ENCODE data around the gene SOX6. TPM values are rescaled to one million over a fixed set of nuclear protein-coding genes. Genes with fewer than 3 reads are reported as not detected.
"Not testable (repeated sequence)": the region's sequence is repeated elsewhere in the genome, so short reads cannot be mapped to it uniquely, and the experiment has no call there.

The SOX6 gene
- total RNA-seq, 1 experiment from 2014 or later = not detected

GRCh38 chr11:16375664-16376063 is 19.3 kb upstream of the SOX6 start:
- not testable (repeated sequence) for H3K9me3 ChIP-seq, DNase-seq, H3K36me3 ChIP-seq, H3K27me3 ChIP-seq, H3K4me3 ChIP-seq

DNA sequence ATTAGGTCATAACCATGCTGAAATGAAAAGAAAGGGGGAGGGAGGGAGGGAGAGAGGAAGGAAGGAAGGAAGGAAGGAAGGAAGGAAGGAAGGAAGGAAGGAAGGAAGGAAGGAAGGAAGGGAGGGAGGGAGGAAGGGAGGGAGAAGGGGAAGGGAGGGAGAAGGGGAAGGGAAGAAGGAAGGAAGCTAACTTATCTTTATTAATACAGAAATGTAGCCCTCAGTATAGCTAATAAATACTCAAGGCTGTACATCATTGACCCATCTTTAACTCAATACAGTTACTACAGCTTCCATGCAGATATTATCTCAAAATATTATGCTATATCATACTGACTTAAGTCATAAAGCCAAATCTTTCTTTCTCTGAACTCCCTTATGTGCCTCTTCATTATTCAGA is 17.4 kb upstream of the SOX6 start:
- no peak overlapping the region for H3K4me3 ChIP-seq
- DNase-seq = no peak
- no peaks in the 10 kb centered on the region for H3K27me3 ChIP-seq
- no peaks in the 10 kb centered on the region for H3K9me3 ChIP-seq
- H3K36me3 ChIP-seq = no peaks in the 10 kb centered on the region

DNA sequence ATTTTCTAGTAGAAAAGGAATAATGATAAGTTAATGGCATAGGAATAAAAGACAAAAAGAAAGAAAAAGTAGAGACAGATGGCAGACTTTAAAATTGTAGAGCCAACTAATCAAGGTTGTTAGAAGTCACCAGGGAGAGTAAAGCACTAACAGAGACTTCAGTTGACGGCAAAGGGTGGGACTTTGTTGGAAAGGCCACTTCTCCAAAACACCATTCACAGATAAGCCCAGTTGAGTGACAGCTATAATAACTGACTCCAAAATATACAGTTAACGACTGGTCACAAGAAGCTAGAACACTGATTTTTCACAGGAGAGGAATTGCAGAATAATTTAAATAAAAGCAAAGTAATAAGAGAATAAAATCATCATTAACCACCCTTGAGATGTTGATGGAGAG is 16.0 kb upstream of the SOX6 start:
- Histone ChIP-seq H3K27me3 (no peaks in the 10 kb centered on the region), H3K4me3 (no peak overlapping the region), H3K36me3 (no peaks in the 10 kb centered on the region), H3K9me3 (no peaks in the 10 kb centered on the region)
- no peak for DNase-seq

GRCh38 chr11:16367252-16367651 is 10.9 kb upstream of the SOX6 start:
- Histone ChIP-seq H3K36me3 (no peaks in the 10 kb centered on the region), H3K4me3 (no peak overlapping the region), H3K27me3 (no peaks in the 10 kb centered on the region), H3K9me3 (no peaks in the 10 kb centered on the region)
- DNase-seq = no peak

DNA sequence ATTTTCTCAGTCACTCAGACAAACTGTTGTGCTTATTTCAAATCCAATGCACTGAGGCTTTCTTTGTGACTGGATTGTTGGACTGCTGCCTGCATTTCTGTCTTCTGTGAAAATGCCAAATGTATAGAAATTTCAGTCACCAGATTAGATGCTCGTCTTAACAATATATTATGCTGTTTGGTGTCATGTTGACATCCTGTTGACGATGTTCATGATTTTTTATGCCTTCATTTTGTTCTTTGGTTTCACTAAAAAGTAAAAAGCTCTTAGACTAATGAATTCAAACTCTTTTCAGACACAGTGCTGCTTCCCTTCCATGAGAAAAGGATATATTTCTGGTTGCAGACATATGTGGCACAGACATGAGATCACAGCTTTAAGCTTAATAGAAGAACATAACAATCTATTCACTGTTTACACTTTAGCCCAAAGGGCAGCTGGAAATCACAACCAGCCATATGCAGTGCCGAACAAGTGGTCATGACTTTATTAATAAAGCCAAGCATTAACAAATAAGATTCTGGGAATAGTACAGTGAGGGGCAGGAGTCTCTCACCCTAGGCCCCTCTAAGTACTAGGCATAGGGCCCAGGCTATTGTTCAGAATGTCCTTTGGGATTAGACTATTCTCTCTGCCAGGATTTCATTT is 9.4 kb upstream of the SOX6 start:
- no peak for DNase-seq
- Histone ChIP-seq H3K36me3 (no peaks in the 10 kb centered on the region), H3K4me3 (no peak overlapping the region), H3K27me3 (no peaks in the 10 kb centered on the region), H3K9me3 (no peaks in the 10 kb centered on the region)

GRCh38 chr11:16364254-16364653 is 7.9 kb upstream of the SOX6 start:
- H3K27me3 ChIP-seq = no peaks in the 10 kb centered on the region
- no peaks in the 10 kb centered on the region for H3K9me3 ChIP-seq
- no peak overlapping the region for H3K4me3 ChIP-seq
- no peaks in the 10 kb centered on the region for H3K36me3 ChIP-seq
- no peak for DNase-seq

- H3K27me3 ChIP-seq = no peaks in the 10 kb centered on the region
- H3K4me3 ChIP-seq = no peak overlapping the region
- no peak for DNase-seq
- no peaks in the 10 kb centered on the region for H3K36me3 ChIP-seq
- H3K9me3 ChIP-seq = no peaks in the 10 kb centered on the region
Observed at GRCh38 chr11:16363706-16364105, 7.4 kb upstream of the SOX6 start.

- DNase-seq = no peak
- Histone ChIP-seq H3K4me3 (no peak overlapping the region), H3K36me3 (no peaks in the 10 kb centered on the region), H3K9me3 (no peaks in the 10 kb centered on the region), H3K27me3 (no peaks in the 10 kb centered on the region)
Observed at GRCh38 chr11:16361108-16361865, 4.9 kb upstream of the SOX6 start.

DNA sequence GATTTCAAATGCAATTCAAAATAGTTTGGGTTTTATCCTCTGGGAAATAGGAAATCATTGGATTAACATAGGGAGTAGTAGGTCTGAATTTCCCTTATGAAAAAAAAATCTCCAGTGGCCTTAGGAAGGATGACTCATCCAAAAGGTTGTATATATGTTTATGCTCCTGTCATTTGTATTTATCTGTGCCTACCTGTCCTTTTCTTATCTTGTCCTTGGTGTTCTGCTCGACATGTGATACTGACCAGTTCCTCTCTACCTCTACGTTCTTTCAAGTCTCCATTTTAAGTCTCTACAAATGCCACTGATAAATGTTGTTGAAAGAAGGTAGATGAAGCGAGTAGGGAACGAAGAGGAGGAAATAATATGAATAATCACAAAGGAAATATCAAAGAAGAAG is 3.0 kb upstream of the SOX6 start:
- Histone ChIP-seq H3K36me3 (no peaks in the 10 kb centered on the region), H3K9me3 (no peaks in the 10 kb centered on the region), H3K4me3 (no peak overlapping the region), H3K27me3 (no peaks in the 10 kb centered on the region)
- DNase-seq = no peak

- DNase-seq = no peak
Observed at GRCh38 chr11:16358726-16359125, 2.4 kb upstream of the SOX6 start.

GRCh38 chr11:16357775-16358174 is 1.4 kb upstream of the SOX6 start:
- H3K4me3 ChIP-seq = no peak overlapping the region
- no peaks in the 10 kb centered on the region for H3K9me3 ChIP-seq
- H3K36me3 ChIP-seq = no peaks in the 10 kb centered on the region
- H3K27me3 ChIP-seq = no peaks in the 10 kb centered on the region
- no peak for DNase-seq

More at GRCh38 chr11:16358726-16359125, 2.4 kb upstream of the SOX6 start:
- H3K9me3 ChIP-seq = no peaks in the 10 kb centered on the region
- no peaks in the 10 kb centered on the region for H3K36me3 ChIP-seq
- no peak overlapping the region for H3K4me3 ChIP-seq
- H3K27me3 ChIP-seq = no peaks in the 10 kb centered on the region

GRCh38 chr11:16356761-16357393 is 531 bp upstream of the SOX6 start:
- DNase-seq = peak; percentile 68
- no peaks in the 10 kb centered on the region for H3K27me3 ChIP-seq
- 0 out of 2 replicates have a peak overlapping the region, but pooled peaks have one; percentile 6 for H3K4me3 ChIP-seq
- no peaks in the 10 kb centered on the region for H3K36me3 ChIP-seq
- no peaks in the 10 kb centered on the region for H3K9me3 ChIP-seq

- Histone ChIP-seq H3K9me3 (no peaks in the 10 kb centered on the region), H3K36me3 (no peaks in the 10 kb centered on the region), H3K27me3 (no peaks in the 10 kb centered on the region), H3K4me3 (no peak overlapping the region)
- DNase-seq = no peak
Observed at GRCh38 chr11:16352707-16353106, 3.6 kb downstream of the SOX6 start.

DNA sequence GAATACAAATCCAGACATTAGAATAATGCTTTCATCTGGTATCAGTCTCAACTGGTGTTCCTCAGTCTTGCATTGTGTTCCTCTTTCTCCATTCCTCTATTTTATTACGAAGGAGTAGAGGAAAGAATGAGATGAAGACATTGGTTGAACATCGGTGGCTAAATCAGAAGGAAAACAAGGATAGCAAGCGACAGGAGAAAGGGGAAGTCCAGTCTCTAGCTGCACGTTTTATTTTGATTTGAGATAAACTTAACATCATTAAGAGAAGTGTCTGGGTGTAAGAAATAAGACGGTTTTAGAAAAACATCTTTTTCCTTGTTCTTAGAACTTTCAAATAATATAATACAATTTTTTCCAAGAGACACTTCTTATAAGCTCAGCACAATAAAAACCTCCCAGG is 6.2 kb downstream of the SOX6 start:
- Histone ChIP-seq H3K4me3 (no peak overlapping the region), H3K9me3 (no peaks in the 10 kb centered on the region), H3K27me3 (no peaks in the 10 kb centered on the region), H3K36me3 (no peaks in the 10 kb centered on the region)
- no peak for DNase-seq

- H3K4me3 ChIP-seq = no peak overlapping the region
- H3K36me3 ChIP-seq = no peaks in the 10 kb centered on the region
- no peaks in the 10 kb centered on the region for H3K9me3 ChIP-seq
- H3K27me3 ChIP-seq = no peaks in the 10 kb centered on the region
- DNase-seq = no peak
Observed at GRCh38 chr11:16347928-16348685, 8.2 kb downstream of the SOX6 start.

DNA sequence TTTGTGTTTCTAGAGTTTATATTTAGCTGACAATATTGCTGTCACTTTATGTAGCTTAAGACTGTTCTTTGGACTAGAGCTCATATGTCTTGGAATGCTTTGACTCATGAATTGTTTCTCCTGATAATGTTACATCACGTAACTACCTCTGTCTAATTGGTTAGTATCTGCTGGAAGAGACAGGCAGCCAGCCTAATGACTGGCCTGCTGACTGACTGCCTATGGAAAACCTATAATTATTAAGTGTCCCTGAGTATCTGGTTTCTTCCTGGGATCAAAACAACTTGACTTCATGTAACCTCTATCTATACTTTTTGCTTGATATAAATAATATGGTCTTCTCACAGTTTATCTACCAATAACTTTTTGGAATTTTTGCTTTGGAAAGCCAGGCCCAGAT is 9.4 kb downstream of the SOX6 start:
- no peak for DNase-seq
- no peaks in the 10 kb centered on the region for H3K36me3 ChIP-seq
- H3K27me3 ChIP-seq = no peaks in the 10 kb centered on the region
- H3K9me3 ChIP-seq = no peaks in the 10 kb centered on the region
- H3K4me3 ChIP-seq = no peak overlapping the region

DNA sequence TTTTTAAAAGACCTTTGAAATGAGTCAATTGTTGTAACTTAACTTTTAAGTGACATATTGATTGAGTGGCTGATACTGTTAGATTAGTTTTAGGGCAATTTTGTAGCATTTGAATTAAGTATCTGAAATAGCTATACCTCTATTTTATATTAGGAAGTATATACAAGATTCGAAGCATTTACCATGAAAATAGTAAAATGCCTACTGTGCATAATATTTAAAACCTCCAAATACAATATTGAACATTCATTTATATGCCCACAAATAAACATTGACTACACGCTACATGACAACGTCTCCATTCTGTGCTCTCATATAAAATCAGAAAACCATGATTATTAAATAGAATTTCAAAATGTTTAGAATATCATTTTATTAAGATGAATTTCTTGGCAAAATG is 14.5 kb downstream of the SOX6 start:
- H3K27me3 ChIP-seq = no peaks in the 10 kb centered on the region
- no peaks in the 10 kb centered on the region for H3K9me3 ChIP-seq
- H3K4me3 ChIP-seq = no peak overlapping the region
- no peak for DNase-seq
- H3K36me3 ChIP-seq = no peaks in the 10 kb centered on the region
